Gastrocnemius medialis (tissue), 4 donors: Measurements from ENCODE around the gene MAD1L1. TPM values are rescaled to one million over a fixed set of nuclear protein-coding genes. Genes with fewer than 3 reads are reported as not detected.

Source experiments
- ATAC-seq, 2 donors: fragments of 150-250 bp; one replicate each; pipeline ENCODE4 v1.9.1; 2016
- DNase-seq, 2 donors: peaks; one replicate each; pipeline ENCODE4 v3.0.0-alpha.2; 2019
- H3K27ac ChIP-seq, 4 donors: fragments of 200-600 bp; sonication (generic); 1 replicate in 1 of 4; 2 replicates in 3 of 4; pipeline ENCODE4 v1.5.1; 2016 to 2018; ENCODE audit warnings: mild to moderate bottlenecking in 2 of 4, moderate library complexity in 1 of 4
- H3K27me3 ChIP-seq, 3 donors: fragments of 200-600 bp; sonication (generic) in 2 of 3; 1 replicate in 1 of 3; 2 replicates in 2 of 3; pipeline versions ENCODE4 v1.5.1 to v1.6.0; 2016 to 2019; ENCODE audit warnings: mild to moderate bottlenecking in 1 of 3, moderate library complexity in 1 of 3
- H3K36me3 ChIP-seq, 2 donors: fragments of 200-600 bp; sonication (generic) in 1 of 2; one replicate each; pipeline ENCODE4 v1.5.1; 2017 to 2018
- H3K4me1 ChIP-seq, 2 donors: fragments of 200-600 bp; sonication (generic) in 1 of 2; one replicate each; pipeline ENCODE4 v1.5.1; 2016 to 2017; ENCODE audit warnings: mild to moderate bottlenecking in 2 of 2
- H3K4me3 ChIP-seq, 4 donors: fragments of 200-600 bp; sonication (generic) in 3 of 4; 1 replicate in 1 of 4; 2 replicates in 3 of 4; pipeline ENCODE4 v1.5.1; 2016 to 2019; ENCODE audit warnings: mild to moderate bottlenecking in 2 of 4
- H3K9me3 ChIP-seq, 3 donors: fragments of 200-600 bp; sonication (generic) in 2 of 3; 1 replicate in 1 of 3; 2 replicates in 2 of 3; pipeline ENCODE4 v1.5.1; 2016 to 2019
- CTCF ChIP-seq, 5 experiments: fragments of 450-650 bp in 3 of 5; fragments of 200-600 bp in 2 of 5; sonication (generic) in 2 of 5; IDR thresholded peaks in 4 of 5; conservative IDR thresholded peaks in 1 of 5; 1 replicate in 4 of 5; 2 replicates in 1 of 5; pipeline ENCODE4 v1.5.1; 2016 to 2019; ENCODE audit warnings: antibody characterized with exemption in 5 of 5, mild to moderate bottlenecking in 3 of 5, moderate library complexity in 3 of 5
- POLR2A ChIP-seq, 2 donors: fragments of 450-650 bp; IDR thresholded peaks; one replicate each; pipeline ENCODE4 v1.6.1; 2017; ENCODE audit warnings: antibody characterized with exemption in 2 of 2, mild to moderate bottlenecking in 2 of 2, moderate library complexity in 2 of 2
- in situ Hi-C, 4 donors: fragments of 200-750 bp; cut with MboI; loops; one replicate each; pipeline versions ENCODE4 v1.15.0 to v1.8.0; 2017; ENCODE audit warnings: low sequenced_read_pairs in 4 of 4
- intact Hi-C: fragments of 100-400 bp; cut with DNase I; formaldehyde crosslinking; loops from one replicate; pipeline ENCODE4 v1.15.1; 2023; ENCODE audit warnings: low total_unique reads
- total RNA-seq, 4 donors: library from RNA; depleted of rRNA; stranded (reverse); fragments of >200 nt; gene quantifications; one replicate each; pipeline versions ENCODE4 v1.1.0 to v1.2.3, GENCODE V29; 2016

Gene MAD1L1
- total RNA-seq, 4 donors from 2014 or later = 19.7 to 32.4 (median 22.7) TPM

GRCh38 chr7:2220030-2220429 is 12.7 kb downstream of the MAD1L1 start:
- H3K4me1 ChIP-seq = peaks cover 14 to 15% of the 10 kb centered on the region in 2 donors
- in situ Hi-C loops = loop anchor here in 2 of 4 donors (25.0 kb wide), 2 partner anchors 558 to 633 kb away; partner anchors contain the start of gene ELFN1 (in 1 of the 2)

GRCh38 chr7:2219606-2220005 is 13.1 kb downstream of the MAD1L1 start:
- intact Hi-C loops (no loop called here), in situ Hi-C loops (loop anchor here in 2 of 4 donors (25.0 kb wide), 2 partner anchors 557 to 632 kb away; partner anchors contain the start of gene ELFN1 (in 1 of the 2))
- ATAC-seq (no peak), DNase-seq (no peak)
- H3K36me3 ChIP-seq = peaks cover 0 to 54% of the 10 kb centered on the region in 2 donors
- H3K4me3 ChIP-seq = no peak overlapping the region
- H3K27me3 ChIP-seq = no peaks in the 10 kb centered on the region
- TF ChIP-seq POLR2A (IDR thresholded peaks at IDR 0.05) (no peak), CTCF (IDR thresholded peaks at IDR 0.05 in 4 of 5, conservative IDR thresholded peaks at IDR 0.05 in 1 of 5) (no peak)
- H3K9me3 ChIP-seq = no peaks in the 10 kb centered on the region
- no peak overlapping the region for H3K27ac ChIP-seq
- peaks cover 12% of the 10 kb centered on the region in 2 donors for H3K4me1 ChIP-seq

More at GRCh38 chr7:2220030-2220429, 12.7 kb downstream of the MAD1L1 start:
- ATAC-seq (no peak), DNase-seq (no peak)
- peaks cover 0 to 52% of the 10 kb centered on the region in 2 donors for H3K36me3 ChIP-seq
- no peak overlapping the region for H3K27ac ChIP-seq
- H3K4me3 ChIP-seq = no peak overlapping the region
- intact Hi-C loops = no loop called here
- TF ChIP-seq POLR2A (IDR thresholded peaks at IDR 0.05) (no peak), CTCF (IDR thresholded peaks at IDR 0.05 in 4 of 5, conservative IDR thresholded peaks at IDR 0.05 in 1 of 5) (no peak)
- H3K27me3 ChIP-seq = no peaks in the 10 kb centered on the region
- H3K9me3 ChIP-seq = no peaks in the 10 kb centered on the region

GRCh38 chr7:2219136-2219535 is 13.6 kb downstream of the MAD1L1 start:
- Histone ChIP-seq H3K27ac (no peak overlapping the region), H3K27me3 (no peaks in the 10 kb centered on the region), H3K4me1 (peaks cover 7% of the 10 kb centered on the region in 2 donors), H3K9me3 (no peaks in the 10 kb centered on the region), H3K4me3 (no peak overlapping the region), H3K36me3 (peaks cover 0 to 59% of the 10 kb centered on the region in 2 donors)
- TF ChIP-seq POLR2A (IDR thresholded peaks at IDR 0.05) (no peak), CTCF (IDR thresholded peaks at IDR 0.05 in 4 of 5, conservative IDR thresholded peaks at IDR 0.05 in 1 of 5) (no peak)
- intact Hi-C loops (no loop called here), in situ Hi-C loops (loop anchor here in 2 of 4 donors (25.0 kb wide), 2 partner anchors 557 to 632 kb away; partner anchors contain the start of gene ELFN1 (in 1 of the 2))
- DNase-seq (no peak), ATAC-seq (no peak)

- in situ Hi-C loops = loop anchor here in 2 of 4 donors (25.0 kb wide), 2 partner anchors 556 to 631 kb away; partner anchors contain the start of gene ELFN1 (in 1 of the 2)
- Histone ChIP-seq H3K36me3 (peaks cover 0 to 66% of the 10 kb centered on the region in 2 donors), H3K4me1 (no peaks in the 10 kb centered on the region), H3K9me3 (no peaks in the 10 kb centered on the region), H3K27ac (no peak overlapping the region), H3K27me3 (no peaks in the 10 kb centered on the region), H3K4me3 (no peak overlapping the region)
- DNase-seq (no peak), ATAC-seq (no peak)
- intact Hi-C loops = no loop called here
- TF ChIP-seq CTCF (IDR thresholded peaks at IDR 0.05 in 4 of 5, conservative IDR thresholded peaks at IDR 0.05 in 1 of 5) (no peak), POLR2A (IDR thresholded peaks at IDR 0.05) (no peak)
These were observed 14.3 kb downstream of the MAD1L1 start for GRCh38 chr7:2218444-2218785.
